AG04449 (cell line): ENCODE measurements around the gene AGAP3.

Experiments
- CTCF ChIA-PET: fragments of 350-600 bp; formaldehyde crosslinking; extraction: SDS; loops from one replicate; lab custom pipeline; 2021; ENCODE audit warnings: antibody characterized with exemption; lab: Yijun Ruan, JAX
- POLR2A ChIA-PET: fragments of 400-600, 350-600 bp; formaldehyde crosslinking; extraction: SDS; loops from one replicate; lab custom pipeline; 2020; ENCODE audit warnings: antibody characterized with exemption, inconsistent platforms; lab: Yijun Ruan, JAX
- DNase-seq: peaks from one replicate; pipeline ENCODE4 v3.0.0-alpha.2; 2010; ENCODE audit warnings: low read depth, low spot score
- H3K4me3 ChIP-seq: 2 replicates; pipeline ENCODE4 v1.5.1; 2011; ENCODE audit warnings: low read depth, mild to moderate bottlenecking, control low read depth, low read length
- TF ChIP-seq, protein P1 (sequence below): IDR thresholded peaks from one replicate; pipeline ENCODE4 v1.5.1; 2011; ENCODE audit warnings: mild to moderate bottlenecking, moderate library complexity, low read length, control low read depth, inconsistent platforms; ENCODE audit not compliant: insufficient read depth; ENCODE audit errors: missing control alignments

AGAP3 gene

DNA sequence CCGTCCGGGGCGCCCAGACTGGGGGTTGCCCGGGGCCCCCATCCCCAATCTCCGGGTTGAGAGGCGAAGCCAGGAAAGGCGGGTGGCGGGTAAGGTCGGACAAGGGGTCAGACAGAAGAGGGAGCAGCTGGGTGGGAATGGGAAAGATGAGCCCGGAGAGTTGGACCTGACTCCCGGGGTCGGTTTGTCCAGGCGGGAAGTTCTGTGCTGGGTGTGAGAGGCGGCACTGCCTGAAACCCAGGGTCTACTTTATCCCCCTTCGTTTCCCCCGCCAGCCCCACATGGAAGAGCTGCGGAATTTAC is 26.2 kb upstream of the AGAP3 start:
- ChIA-PET POLR2A (interaction anchor here (1.2 kb wide), 1 partner anchor 20 kb away, joined by 3 read pairs; the partner anchor contains the start of gene FASTK), CTCF (interaction anchor here (0.6 to 4.8 kb wide), 7 partner anchors 17 to 64 kb away, joined by 3 to 48 read pairs (median 5); no protein-coding TSS in a partner anchor)
- TF ChIP-seq, protein P1, sequence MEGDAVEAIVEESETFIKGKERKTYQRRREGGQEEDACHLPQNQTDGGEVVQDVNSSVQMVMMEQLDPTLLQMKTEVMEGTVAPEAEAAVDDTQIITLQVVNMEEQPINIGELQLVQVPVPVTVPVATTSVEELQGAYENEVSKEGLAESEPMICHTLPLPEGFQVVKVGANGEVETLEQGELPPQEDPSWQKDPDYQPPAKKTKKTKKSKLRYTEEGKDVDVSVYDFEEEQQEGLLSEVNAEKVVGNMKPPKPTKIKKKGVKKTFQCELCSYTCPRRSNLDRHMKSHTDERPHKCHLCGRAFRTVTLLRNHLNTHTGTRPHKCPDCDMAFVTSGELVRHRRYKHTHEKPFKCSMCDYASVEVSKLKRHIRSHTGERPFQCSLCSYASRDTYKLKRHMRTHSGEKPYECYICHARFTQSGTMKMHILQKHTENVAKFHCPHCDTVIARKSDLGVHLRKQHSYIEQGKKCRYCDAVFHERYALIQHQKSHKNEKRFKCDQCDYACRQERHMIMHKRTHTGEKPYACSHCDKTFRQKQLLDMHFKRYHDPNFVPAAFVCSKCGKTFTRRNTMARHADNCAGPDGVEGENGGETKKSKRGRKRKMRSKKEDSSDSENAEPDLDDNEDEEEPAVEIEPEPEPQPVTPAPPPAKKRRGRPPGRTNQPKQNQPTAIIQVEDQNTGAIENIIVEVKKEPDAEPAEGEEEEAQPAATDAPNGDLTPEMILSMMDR = no peak
- peak overlapping the region; percentile 75 for H3K4me3 ChIP-seq
- no peak for DNase-seq

DNA sequence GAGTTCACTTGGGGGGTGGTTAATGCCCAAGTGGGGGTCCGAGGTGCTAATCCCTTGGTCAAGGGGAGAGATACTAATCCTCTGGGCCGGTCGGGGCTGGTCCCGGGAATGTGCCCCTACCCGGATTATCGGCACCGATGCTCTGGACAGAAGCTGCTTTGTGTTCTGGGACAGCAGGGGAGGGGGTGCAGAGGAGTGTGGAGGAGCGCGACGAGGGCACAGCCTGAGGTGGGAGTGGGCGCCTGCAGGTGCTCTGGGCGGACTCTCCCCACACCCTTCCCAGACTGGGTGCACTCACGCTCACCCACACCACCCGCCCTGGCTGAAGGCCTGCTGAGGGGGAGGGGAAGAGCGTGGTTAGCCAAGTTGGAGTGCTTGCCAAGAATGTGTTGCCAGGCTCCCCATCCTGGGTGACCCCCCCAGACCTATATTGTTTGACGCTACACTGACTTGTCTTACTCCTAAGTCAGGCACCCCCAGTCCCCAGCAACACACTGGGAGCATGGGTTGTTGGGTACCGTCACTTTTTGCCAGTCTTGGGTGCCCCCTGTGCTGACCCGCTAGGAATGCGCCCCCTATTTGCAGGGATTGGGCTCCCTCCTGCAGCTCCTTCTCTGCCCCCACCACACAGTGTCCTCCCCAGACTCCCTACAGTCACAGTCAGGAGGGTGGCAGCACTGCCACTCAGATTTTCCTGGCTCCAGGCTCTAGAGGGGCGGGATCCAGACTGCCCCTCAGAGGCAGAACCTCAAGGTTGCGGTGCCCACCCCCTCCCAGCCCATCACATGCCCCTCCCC is 25.7 kb upstream of the AGAP3 start:
- ChIA-PET CTCF (interaction anchor here (0.6 to 4.8 kb wide), 11 partner anchors 8 to 64 kb away, joined by 3 to 48 read pairs (median 4); no protein-coding TSS in a partner anchor), POLR2A (interaction anchor here (1.2 kb wide), 2 partner anchors 20 to 32 kb away, joined by 3 to 4 read pairs; partner anchors contain the start of genes ABCB8 and FASTK)
- no peak for DNase-seq
- TF ChIP-seq, protein P1 = peak; percentile 14
- peak overlapping the region; percentile 75 for H3K4me3 ChIP-seq

DNA sequence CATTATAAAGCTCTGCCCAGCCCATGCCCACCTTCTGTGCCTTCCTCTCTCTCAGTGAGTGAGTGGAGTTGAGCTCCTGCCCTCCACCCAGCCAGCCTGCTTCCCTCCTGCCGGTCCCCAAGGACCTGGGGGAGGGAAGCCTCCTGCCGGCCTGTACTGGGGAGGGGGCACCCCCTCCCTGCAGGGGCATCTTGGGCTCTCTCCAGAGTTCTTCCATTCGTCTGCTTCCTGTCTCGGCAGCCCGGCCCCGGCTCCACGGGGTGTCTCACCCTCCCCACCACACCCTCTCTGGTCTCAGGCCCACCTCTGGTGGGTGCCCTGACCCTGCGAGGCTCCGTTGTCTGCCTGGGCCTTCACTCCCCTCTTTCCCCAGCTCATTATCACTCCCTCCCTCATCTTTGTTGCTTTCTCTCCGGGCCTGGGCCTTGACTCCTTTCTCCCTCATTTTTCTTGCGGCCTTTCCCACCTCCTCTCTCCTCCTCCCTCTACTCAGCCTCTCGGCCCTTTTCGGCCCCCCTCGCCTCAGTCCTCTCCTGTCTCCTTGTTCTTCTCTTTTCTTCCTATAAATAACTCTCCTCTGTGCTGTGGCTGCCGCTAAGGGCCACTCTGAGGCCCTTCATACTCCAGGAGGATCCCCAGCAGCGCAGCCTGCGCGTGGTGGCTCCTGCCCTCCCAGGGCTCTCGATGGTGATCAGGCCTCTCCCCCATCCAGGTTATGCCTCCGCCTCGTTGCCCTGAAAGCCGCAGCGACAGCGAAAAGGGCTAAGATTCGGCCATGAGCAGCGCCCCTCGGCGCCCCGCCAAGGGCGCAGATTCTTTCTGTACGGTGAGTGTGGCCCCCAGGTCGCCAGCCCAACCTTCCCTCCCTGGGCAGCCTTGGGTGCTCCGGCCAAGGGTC is 24.8 kb upstream of the AGAP3 start:
- no peak for DNase-seq
- H3K4me3 ChIP-seq = peak overlapping the region; percentile 75
- TF ChIP-seq, protein P1 = no peak
- CTCF ChIA-PET = interaction anchor here (1.0 to 4.8 kb wide), 7 partner anchors 8 to 52 kb away, joined by 3 to 48 read pairs (median 4); no protein-coding TSS in a partner anchor
- POLR2A ChIA-PET = interaction anchor here (1.2 to 1.5 kb wide), 3 partner anchors 17 to 33 kb away, joined by 4 to 7 read pairs (median 4); partner anchors contain the start of genes ABCB8 and FASTK

DNA sequence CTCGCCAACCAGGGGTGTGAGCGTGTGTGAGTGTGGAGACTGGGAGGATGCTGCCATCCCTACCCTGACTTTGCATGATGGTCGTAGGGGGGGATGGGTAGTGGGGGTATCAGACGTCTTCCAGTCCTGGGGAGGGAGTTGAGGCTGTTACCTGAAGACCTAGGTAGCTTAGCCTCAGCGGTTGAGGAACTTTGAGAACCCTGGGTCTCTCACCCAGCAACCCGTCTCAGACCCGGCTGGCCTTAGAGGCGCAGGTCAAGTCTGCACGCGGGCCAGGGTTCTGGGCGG is 24.2 kb upstream of the AGAP3 start:
- H3K4me3 ChIP-seq = peak overlapping the region; percentile 3
- no peak for DNase-seq
- CTCF ChIA-PET = interaction anchor here (1.2 to 4.8 kb wide), 6 partner anchors 15 to 113 kb away, joined by 3 to 48 read pairs (median 4); partner anchors contain the start of gene TMUB1
- TF ChIP-seq, protein P1 = no peak
- POLR2A ChIA-PET = interaction anchor here (1.5 kb wide), 2 partner anchors 16 to 19 kb away, joined by 4 to 7 read pairs; partner anchors contain the start of gene FASTK

DNA sequence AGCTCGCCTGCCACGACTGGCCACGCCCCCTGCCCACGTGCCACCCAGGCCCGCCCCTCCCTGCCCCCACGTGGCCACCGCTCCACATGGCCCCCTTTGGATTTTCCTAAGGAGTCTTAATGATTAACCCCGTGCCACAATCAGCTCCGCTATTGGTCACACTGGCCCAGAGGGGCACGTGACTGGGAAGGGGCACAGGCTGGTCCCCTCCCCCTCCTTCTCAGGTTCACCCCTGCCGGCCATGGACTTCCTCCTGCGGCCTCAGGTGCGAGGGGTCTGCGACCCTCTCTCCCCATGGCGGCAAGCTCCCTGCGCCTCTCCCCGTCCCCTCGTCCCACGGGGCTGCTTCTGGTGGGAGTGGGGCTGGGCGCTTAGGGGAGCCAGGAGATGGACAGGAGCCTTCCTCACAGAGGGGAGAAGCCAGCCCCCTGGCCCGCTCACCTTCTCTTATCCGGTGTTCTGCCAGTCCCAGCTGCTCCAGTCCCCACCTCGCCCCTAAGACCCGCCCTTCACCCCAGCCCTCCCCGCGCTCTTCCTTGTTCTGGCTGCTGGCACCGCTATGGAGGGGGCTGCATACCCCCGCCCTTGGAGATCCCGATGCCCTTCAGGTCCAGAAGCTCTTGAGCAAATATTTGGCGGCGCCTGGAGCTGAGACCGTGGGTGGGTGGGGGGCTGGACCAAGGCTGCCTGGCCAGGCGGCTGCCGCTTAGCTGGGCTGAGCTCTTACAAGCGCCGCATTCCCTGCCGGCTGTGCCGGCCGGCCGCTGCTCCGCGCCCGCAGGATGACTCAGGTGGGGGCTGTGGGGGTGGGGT is 23.7 kb upstream of the AGAP3 start:
- TF ChIP-seq, protein P1 = no peak
- ChIA-PET CTCF (interaction anchor here (0.8 to 4.8 kb wide), 6 partner anchors 14 to 112 kb away, joined by 3 to 48 read pairs (median 4); partner anchors contain the start of genes FASTK and TMUB1), POLR2A (interaction anchor here (1.2 to 1.5 kb wide), 3 partner anchors 9 to 18 kb away, joined by 4 to 7 read pairs (median 5); partner anchors contain the start of gene FASTK)
- H3K4me3 ChIP-seq = no peak overlapping the region; the same call in 1 of the 2 replicates
- DNase-seq = no peak
